BE2C (cell line): ENCODE data around the gene CDC42SE2.

Experiments
- DNase-seq: peaks from one replicate; pipeline ENCODE4 v3.0.0-alpha.2; 2020
- H3K27me3 ChIP-seq: fragments of 250-450 bp; sonication (Bioruptor Pico); 2 replicates; pipeline ENCODE4 v1.5.1; 2020; ENCODE audit warnings: mild to moderate bottlenecking
- H3K36me3 ChIP-seq: fragments of 250-450 bp; sonication (Bioruptor Pico); 2 replicates; pipeline ENCODE4 v1.5.1; 2020; ENCODE audit warnings: mild to moderate bottlenecking
- H3K4me1 ChIP-seq: fragments of 250-450 bp; sonication (Bioruptor Pico); 2 replicates; pipeline ENCODE4 v1.5.1; 2020
- H3K4me3 ChIP-seq: 2 replicates; pipeline ENCODE4 v1.5.1; 2011; ENCODE audit warnings: low read depth, low read length
- H3K9me3 ChIP-seq: fragments of 250-450 bp; sonication (Bioruptor Pico); 2 replicates; pipeline ENCODE4 v1.5.1; 2020
- TF ChIP-seq, protein P1 (sequence below): IDR thresholded peaks from 2 replicates; pipeline ENCODE4 v1.5.1; 2012; ENCODE audit warnings: mild to moderate bottlenecking, low read depth, low read length

The CDC42SE2 gene

DNA sequence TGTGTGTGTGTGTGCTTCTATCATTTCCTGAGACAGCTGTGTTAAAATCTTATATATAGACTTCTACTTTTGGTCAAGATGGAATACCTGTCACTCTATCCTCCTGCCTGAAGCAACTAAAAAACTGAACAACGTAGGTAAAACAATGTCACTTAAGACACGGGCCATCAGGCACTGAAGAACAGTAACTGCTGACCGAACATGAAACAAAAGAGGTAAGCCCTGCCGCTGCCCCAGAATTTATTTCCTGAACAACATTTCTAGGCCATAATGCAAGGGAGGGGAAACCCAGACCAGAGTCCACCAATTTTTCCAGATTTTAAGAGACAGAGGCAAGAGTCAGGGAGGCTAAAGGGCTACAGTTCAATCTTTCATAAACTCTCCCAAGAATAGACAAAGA is 156.0 kb downstream of the CDC42SE2 start:
- Histone ChIP-seq H3K4me3 (no peak overlapping the region), H3K9me3 (no peaks in the 10 kb centered on the region), H3K27me3 (no peaks in the 10 kb centered on the region), H3K4me1 (no peaks in the 10 kb centered on the region), H3K36me3 (peaks cover 5% of the 10 kb centered on the region; the same call in 1 of the 2 replicates)
- TF ChIP-seq, protein P1, sequence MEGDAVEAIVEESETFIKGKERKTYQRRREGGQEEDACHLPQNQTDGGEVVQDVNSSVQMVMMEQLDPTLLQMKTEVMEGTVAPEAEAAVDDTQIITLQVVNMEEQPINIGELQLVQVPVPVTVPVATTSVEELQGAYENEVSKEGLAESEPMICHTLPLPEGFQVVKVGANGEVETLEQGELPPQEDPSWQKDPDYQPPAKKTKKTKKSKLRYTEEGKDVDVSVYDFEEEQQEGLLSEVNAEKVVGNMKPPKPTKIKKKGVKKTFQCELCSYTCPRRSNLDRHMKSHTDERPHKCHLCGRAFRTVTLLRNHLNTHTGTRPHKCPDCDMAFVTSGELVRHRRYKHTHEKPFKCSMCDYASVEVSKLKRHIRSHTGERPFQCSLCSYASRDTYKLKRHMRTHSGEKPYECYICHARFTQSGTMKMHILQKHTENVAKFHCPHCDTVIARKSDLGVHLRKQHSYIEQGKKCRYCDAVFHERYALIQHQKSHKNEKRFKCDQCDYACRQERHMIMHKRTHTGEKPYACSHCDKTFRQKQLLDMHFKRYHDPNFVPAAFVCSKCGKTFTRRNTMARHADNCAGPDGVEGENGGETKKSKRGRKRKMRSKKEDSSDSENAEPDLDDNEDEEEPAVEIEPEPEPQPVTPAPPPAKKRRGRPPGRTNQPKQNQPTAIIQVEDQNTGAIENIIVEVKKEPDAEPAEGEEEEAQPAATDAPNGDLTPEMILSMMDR: no peak
- no peak for DNase-seq

DNA sequence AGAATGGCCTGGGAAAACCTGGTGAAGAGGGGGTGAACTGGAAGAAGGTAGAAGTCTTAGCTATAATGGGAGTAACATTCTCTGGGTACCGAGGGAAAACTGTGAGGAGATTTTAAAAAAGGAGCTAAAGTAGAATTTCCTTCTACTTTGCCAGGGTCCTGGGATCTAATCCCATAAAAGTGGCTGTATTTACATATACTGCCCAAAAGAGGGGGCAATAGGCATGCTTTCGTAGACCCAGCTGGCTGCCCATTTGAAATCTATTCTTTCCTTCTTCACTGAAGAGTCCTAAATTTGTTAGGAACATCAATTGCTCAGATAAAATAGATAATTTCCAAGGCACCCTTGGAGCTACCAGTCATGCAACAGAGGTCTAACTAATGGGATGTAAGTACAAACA is 159.2 kb downstream of the CDC42SE2 start:
- H3K36me3 ChIP-seq: peaks cover 28% of the 10 kb centered on the region
- no peak overlapping the region for H3K4me3 ChIP-seq
- no peaks in the 10 kb centered on the region for H3K4me1 ChIP-seq
- no peaks in the 10 kb centered on the region for H3K27me3 ChIP-seq
- TF ChIP-seq, protein P1: peak; percentile 75
- no peaks in the 10 kb centered on the region for H3K9me3 ChIP-seq
- peak; percentile 23 for DNase-seq

DNA sequence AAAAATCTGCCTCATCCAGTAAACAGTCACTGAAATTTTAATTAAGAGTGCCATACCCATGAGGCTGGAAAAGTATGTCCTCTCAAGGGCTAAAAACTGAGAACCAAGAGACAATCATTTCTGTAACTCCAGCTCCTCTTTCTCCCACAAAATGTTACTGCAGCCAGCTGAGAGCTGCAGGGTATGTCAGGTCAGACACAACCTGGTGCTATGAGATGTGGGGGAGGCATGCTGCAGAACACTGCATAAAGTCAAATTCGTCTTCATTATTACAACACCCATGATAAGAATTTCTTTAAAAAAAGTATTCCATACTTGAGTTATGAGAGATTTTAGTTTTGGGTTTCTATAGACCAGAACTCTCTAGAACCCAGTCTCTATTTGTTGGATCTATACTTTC is 162.2 kb downstream of the CDC42SE2 start:
- TF ChIP-seq, protein P1: no peak
- no peaks in the 10 kb centered on the region for H3K9me3 ChIP-seq
- H3K27me3 ChIP-seq: no peaks in the 10 kb centered on the region
- peaks cover 39% of the 10 kb centered on the region for H3K36me3 ChIP-seq
- no peak for DNase-seq
- H3K4me1 ChIP-seq: no peaks in the 10 kb centered on the region
- H3K4me3 ChIP-seq: no peak overlapping the region

DNA sequence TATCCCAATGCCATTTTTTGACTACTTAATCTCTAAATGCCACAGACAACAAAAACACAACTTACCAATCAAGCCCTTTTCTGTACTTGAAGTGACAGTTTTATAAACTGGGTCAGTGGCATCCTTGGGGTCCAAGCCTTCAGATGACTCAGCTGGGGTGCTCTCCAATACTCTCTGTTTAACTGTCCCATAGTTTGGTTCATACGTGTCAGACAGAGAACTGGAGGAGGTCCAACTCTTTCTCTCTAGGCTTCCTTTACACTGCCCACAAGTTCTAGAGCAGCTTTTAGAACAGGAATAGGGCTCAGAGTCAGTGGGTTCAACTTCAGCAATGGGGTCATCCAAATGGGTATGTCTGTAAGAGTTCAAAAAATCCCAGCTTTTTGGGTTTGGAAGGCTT is 166.9 kb downstream of the CDC42SE2 start:
- H3K4me3 ChIP-seq: no peak overlapping the region
- DNase-seq: no peak
- TF ChIP-seq, protein P1: no peak
- H3K27me3 ChIP-seq: no peaks in the 10 kb centered on the region
- H3K9me3 ChIP-seq: no peaks in the 10 kb centered on the region
- peaks cover 58% of the 10 kb centered on the region for H3K36me3 ChIP-seq
- H3K4me1 ChIP-seq: no peaks in the 10 kb centered on the region

DNA sequence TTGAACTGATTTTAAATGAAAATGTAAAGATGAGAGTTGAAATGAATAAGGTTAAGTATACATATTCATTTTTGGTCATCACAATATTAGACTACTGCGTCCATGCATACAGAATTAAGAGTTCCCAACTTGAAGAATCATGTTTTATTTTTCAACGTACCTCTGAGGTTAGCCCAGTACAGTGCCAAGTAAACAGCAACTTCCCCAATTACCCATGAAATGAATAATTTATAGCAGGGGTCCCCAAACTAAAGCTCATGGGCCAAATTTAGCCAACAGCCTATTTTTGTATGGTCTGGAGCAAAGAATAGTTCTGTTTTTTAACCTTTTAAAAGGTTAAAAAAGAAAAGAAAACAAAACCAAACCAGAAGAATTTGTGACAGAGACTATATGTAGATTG is 167.9 kb downstream of the CDC42SE2 start:
- H3K4me3 ChIP-seq: no peak overlapping the region
- H3K27me3 ChIP-seq: no peaks in the 10 kb centered on the region
- DNase-seq: no peak
- TF ChIP-seq, protein P1: no peak
- H3K4me1 ChIP-seq: no peaks in the 10 kb centered on the region
- H3K36me3 ChIP-seq: peaks cover 54% of the 10 kb centered on the region
- no peaks in the 10 kb centered on the region for H3K9me3 ChIP-seq

DNA sequence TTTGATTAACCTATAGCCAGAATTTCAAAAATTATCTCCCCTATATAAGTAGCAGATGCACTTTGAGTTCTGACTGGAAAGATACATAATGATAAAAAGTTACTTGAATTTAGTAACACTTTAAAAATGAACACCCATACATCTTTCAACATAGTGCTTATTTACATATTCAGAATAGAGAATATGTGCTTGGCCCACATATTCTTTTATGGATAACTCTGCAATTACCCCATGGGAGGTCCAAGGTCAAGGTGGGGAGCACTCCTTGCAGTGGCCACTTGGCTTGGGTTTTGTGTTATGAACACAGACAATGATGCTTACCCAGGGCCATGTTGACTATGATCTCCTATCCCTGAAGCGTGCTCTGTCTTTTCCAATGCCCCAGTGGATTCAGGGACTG is 169.3 kb downstream of the CDC42SE2 start:
- Histone ChIP-seq H3K9me3 (no peaks in the 10 kb centered on the region), H3K4me1 (no peaks in the 10 kb centered on the region), H3K4me3 (no peak overlapping the region), H3K27me3 (no peaks in the 10 kb centered on the region), H3K36me3 (peaks cover 41% of the 10 kb centered on the region)
- no peak for DNase-seq
- TF ChIP-seq, protein P1: no peak
